WTC11 (cell line): ENCODE results near the gene TFF2. TPM values are rescaled to one million over a fixed set of nuclear protein-coding genes. Genes with fewer than 3 reads are reported as not detected.

Source experiments
- ATAC-seq: fragments of 200-7000 bp; cut with Tn5 transposase; 2 replicates; pipeline ENCODE4 v1.10.0; 2021; ENCODE audit warnings: mild to moderate bottlenecking, moderate library complexity
- CTCF ChIA-PET: fragments of 300-600 bp; sonication (Branson Sonifier 250); formaldehyde crosslinking; loops from one replicate; lab custom pipeline; 2021; ENCODE audit warnings: antibody characterized with exemption; lab: Charles Lee
- POLR2A ChIA-PET: fragments of 350-600 bp; sonication (Branson Sonifier 250); formaldehyde crosslinking; loops from one replicate; lab custom pipeline; 2021; ENCODE audit warnings: antibody characterized with exemption; lab: Charles Lee
- DNase-seq: peaks from one replicate; pipeline ENCODE4 v3.0.0; 2021; ENCODE audit warnings: low spot score
- H3K27ac Mint-ChIP-seq: 2 replicates; pipeline ENCODE4 v1.8.0; 2021; ENCODE audit warnings: mixed read lengths
- H3K27me3 Mint-ChIP-seq: 2 replicates; pipeline ENCODE4 v1.8.0; 2021; ENCODE audit warnings: low read depth, mild to moderate bottlenecking, moderate library complexity, mixed read lengths
- H3K36me3 Mint-ChIP-seq: 2 replicates; pipeline ENCODE4 v1.8.0; 2021; ENCODE audit warnings: mixed read lengths
- H3K4me1 Mint-ChIP-seq: 2 replicates; pipeline ENCODE4 v1.8.0; 2022; ENCODE audit warnings: mixed read lengths
- H3K4me3 Mint-ChIP-seq: 2 replicates; pipeline ENCODE4 v1.8.0; 2021; ENCODE audit warnings: mild to moderate bottlenecking, moderate library complexity, mixed read lengths
- H3K9me3 Mint-ChIP-seq: 2 replicates; pipeline ENCODE4 v1.8.0; 2021; ENCODE audit warnings: mixed read lengths
- CREM ChIP-seq: sonication (generic); formaldehyde crosslinking; IDR thresholded peaks from 2 replicates; pipeline ENCODE4 v1.8.1; 2022; ENCODE audit warnings: mild to moderate bottlenecking, missing genetic modification reagents, moderate library complexity
- EMX1 ChIP-seq: fragments of 250-450 bp; sonication (Bioruptor Pico); IDR thresholded peaks from 2 replicates; pipeline ENCODE4 v1.8.0; 2021; ENCODE audit warnings: mild to moderate bottlenecking
- FOXJ3 ChIP-seq: sonication (generic); formaldehyde crosslinking; IDR thresholded peaks from 2 replicates; pipeline ENCODE4 v1.9.0; 2021; ENCODE audit warnings: missing genetic modification reagents, mild to moderate bottlenecking, borderline replicate concordance
- HMGA2 ChIP-seq: fragments of 250-450 bp; sonication (Bioruptor Pico); IDR thresholded peaks from 2 replicates; pipeline ENCODE4 v1.4.0; 2021; ENCODE audit warnings: mild to moderate bottlenecking, moderate library complexity
- IRF2 ChIP-seq: sonication (generic); formaldehyde crosslinking; IDR thresholded peaks from 2 replicates; pipeline ENCODE4 v1.8.0; 2022; ENCODE audit warnings: low read depth, missing genetic modification reagents, borderline replicate concordance
- JAZF1 ChIP-seq: fragments of 250-450 bp; sonication (Bioruptor Pico); IDR thresholded peaks from 2 replicates; pipeline ENCODE4 v1.9.0; 2021; ENCODE audit warnings: moderate library complexity, mild to moderate bottlenecking, inconsistent platforms
- NFATC4 ChIP-seq: fragments of 250-450 bp; sonication (Bioruptor Pico); IDR thresholded peaks from 2 replicates; pipeline ENCODE4 v1.9.0; 2021; ENCODE audit warnings: mild to moderate bottlenecking
- OVOL2 ChIP-seq: fragments of 250-450 bp; sonication (Bioruptor Pico); IDR thresholded peaks from 2 replicates; pipeline ENCODE4 v1.9.0; 2021; ENCODE audit warnings: mild to moderate bottlenecking, borderline replicate concordance
- TP53 ChIP-seq: sonication (generic); formaldehyde crosslinking; IDR thresholded peaks from 2 replicates; pipeline ENCODE4 v1.8.1; 2023; ENCODE audit warnings: mild to moderate bottlenecking, missing genetic modification reagents
- ZNF121 ChIP-seq: sonication (generic); formaldehyde crosslinking; IDR thresholded peaks from 2 replicates; pipeline ENCODE4 v1.8.0; 2023; ENCODE audit warnings: missing genetic modification reagents
- ZNF138 ChIP-seq: sonication (generic); formaldehyde crosslinking; conservative IDR thresholded peaks from 2 replicates; pipeline ENCODE4 v1.8.1; 2022; ENCODE audit warnings: mild to moderate bottlenecking, moderate library complexity, missing genetic modification reagents
- ZNF263 ChIP-seq: sonication (generic); formaldehyde crosslinking; IDR thresholded peaks from 2 replicates; pipeline ENCODE4 v1.8.1; 2022; ENCODE audit warnings: low read depth, mild to moderate bottlenecking, moderate library complexity, missing genetic modification reagents
- ZNF317 ChIP-seq: sonication (generic); formaldehyde crosslinking; IDR thresholded peaks from 2 replicates; pipeline ENCODE4 v1.8.1; 2023; ENCODE audit warnings: low read depth, mild to moderate bottlenecking, moderate library complexity, missing genetic modification reagents, borderline replicate concordance
- ZNF416 ChIP-seq: fragments of 250-450 bp; sonication (Bioruptor Pico); IDR thresholded peaks from 2 replicates; pipeline ENCODE4 v1.9.0; 2021; ENCODE audit warnings: mild to moderate bottlenecking, inconsistent platforms
- ZNF423 ChIP-seq: fragments of 250-450 bp; sonication (Bioruptor Pico); IDR thresholded peaks from 2 replicates; pipeline ENCODE4 v2.1.2; 2022; ENCODE audit warnings: mild to moderate bottlenecking, moderate library complexity
- total RNA-seq: library from RNA; stranded (reverse); gene quantifications from 3 replicates; pipeline ENCODE4 v1.2.3, GENCODE V29; 2021
- TF ChIP-seq, protein P1 (sequence below): sonication (generic); formaldehyde crosslinking; IDR thresholded peaks from 2 replicates; pipeline ENCODE4 v1.8.0; 2022; ENCODE audit warnings: mild to moderate bottlenecking, missing genetic modification reagents
- TF ChIP-seq, protein P2 (sequence below): sonication (generic); formaldehyde crosslinking; IDR thresholded peaks from 2 replicates; pipeline ENCODE4 v1.8.0; 2023; ENCODE audit warnings: mild to moderate bottlenecking, missing genetic modification reagents
- TF ChIP-seq, protein P3 (sequence below): sonication (generic); formaldehyde crosslinking; IDR thresholded peaks from 2 replicates; pipeline ENCODE4 v1.8.0; 2022; ENCODE audit warnings: mild to moderate bottlenecking, missing genetic modification reagents
- TF ChIP-seq, protein P4 (sequence below): fragments of 250-450 bp; sonication (Bioruptor Pico); IDR thresholded peaks from 2 replicates; pipeline ENCODE4 v2.1.2; 2022; ENCODE audit warnings: mild to moderate bottlenecking, moderate library complexity
- TF ChIP-seq, protein P5 (sequence below): sonication (generic); formaldehyde crosslinking; IDR thresholded peaks from 2 replicates; pipeline ENCODE4 v1.8.1; 2023; ENCODE audit warnings: mild to moderate bottlenecking, missing genetic modification reagents, moderate library complexity
- TF ChIP-seq, protein P6 (sequence below): sonication (generic); formaldehyde crosslinking; IDR thresholded peaks from 2 replicates; pipeline ENCODE4 v1.8.1; 2022; ENCODE audit warnings: missing genetic modification reagents, borderline replicate concordance
- TF ChIP-seq, protein P7 (sequence below): sonication (generic); formaldehyde crosslinking; IDR thresholded peaks from 2 replicates; pipeline ENCODE4 v1.8.1; 2022; ENCODE audit warnings: mild to moderate bottlenecking, missing genetic modification reagents, moderate library complexity, borderline replicate concordance

The TFF2 gene
- total RNA-seq, 1 experiment from 2014 or later, result 0.33 TPM

DNA sequence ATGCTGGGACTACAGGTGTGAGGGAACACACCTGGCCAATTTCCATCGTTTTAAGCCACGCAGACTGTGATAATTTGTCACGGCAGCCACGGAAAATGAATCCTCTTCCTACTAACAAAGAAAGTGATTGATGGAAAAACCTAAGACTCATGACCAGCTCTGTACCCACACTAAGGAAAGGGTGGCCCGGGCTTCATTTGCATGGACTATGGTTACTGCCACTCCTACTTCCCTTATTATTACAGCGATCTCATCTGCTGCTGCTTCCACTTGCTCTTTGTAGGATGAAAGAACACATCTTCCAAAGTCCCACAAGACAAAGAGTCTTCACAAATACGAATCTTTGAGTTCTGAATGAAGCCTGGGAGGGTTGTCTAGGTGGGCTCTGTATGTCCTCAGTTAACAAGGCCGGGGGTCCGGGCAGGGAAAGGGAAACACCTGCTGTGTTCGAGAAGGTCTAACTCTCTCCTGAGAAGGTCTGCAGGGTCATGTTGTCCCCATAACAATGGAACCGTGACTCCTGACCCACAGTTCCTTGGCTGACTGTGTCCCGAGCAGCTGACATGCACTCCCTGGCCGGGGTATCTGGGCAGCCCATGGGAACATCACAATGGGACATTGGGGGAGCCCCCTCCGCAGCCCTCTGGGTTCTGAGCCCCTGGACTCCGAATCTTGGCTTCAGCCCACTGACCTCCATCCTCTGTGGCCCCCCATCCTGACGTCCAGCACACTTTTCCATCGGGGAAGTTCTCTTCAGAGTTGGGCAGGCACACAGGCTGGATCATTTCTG, 28.8 kb upstream of the TFF2 start (continued):
- TF ChIP-seq, protein P1, sequence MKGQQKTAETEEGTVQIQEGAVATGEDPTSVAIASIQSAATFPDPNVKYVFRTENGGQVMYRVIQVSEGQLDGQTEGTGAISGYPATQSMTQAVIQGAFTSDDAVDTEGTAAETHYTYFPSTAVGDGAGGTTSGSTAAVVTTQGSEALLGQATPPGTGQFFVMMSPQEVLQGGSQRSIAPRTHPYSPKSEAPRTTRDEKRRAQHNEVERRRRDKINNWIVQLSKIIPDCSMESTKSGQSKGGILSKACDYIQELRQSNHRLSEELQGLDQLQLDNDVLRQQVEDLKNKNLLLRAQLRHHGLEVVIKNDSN (CRISPR knock-in tag), result no peak
- no peak for TF ChIP-seq TP53 (CRISPR knock-in tag)

DNA sequence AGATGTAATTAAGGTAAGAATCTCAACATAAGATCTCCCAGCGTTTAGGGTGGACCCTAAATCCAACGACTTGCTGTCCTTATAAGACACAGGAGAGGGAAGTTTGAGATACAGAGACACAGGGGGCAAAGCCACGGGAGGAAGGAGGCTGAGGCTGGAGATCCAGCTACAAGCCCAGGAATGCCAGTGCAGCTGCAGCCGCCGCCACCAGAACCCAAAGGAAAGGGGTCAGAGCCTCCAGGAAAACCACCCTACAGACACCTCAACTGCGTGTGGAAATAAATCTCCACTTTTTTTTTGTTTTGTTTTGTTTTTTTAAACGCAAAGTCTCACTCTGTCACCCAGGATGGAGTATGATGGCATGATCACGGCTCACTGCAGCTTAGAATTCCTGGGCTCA, 27.6 kb upstream of the TFF2 start:
- ChIA-PET POLR2A (no interaction called here), CTCF (interaction anchor here (2.1 kb wide), 1 partner anchor 68 kb away, joined by 11 read pairs; no protein-coding TSS in a partner anchor)
- peaks cover 6% of the 10 kb centered on the region for H3K4me1 Mint-ChIP-seq
- peaks cover 3% of the 10 kb centered on the region; the same call in 1 of the 2 replicates for H3K27me3 Mint-ChIP-seq
- DNase-seq, result no peak
- TF ChIP-seq FOXJ3 (CRISPR knock-in tag) (no peak), HMGA2 (CRISPR knock-in tag) (no peak), OVOL2 (CRISPR knock-in tag) (no peak), ZNF138 (CRISPR knock-in tag) (no peak), ZNF263 (CRISPR knock-in tag) (no peak), CREM (CRISPR knock-in tag) (no peak), IRF2 (CRISPR knock-in tag) (no peak), ZNF121 (CRISPR knock-in tag) (no peak), EMX1 (no peak), ZNF423 (CRISPR knock-in tag) (no peak), JAZF1 (CRISPR knock-in tag) (no peak), ZNF416 (CRISPR knock-in tag) (no peak), ZNF317 (CRISPR knock-in tag) (no peak), NFATC4 (CRISPR knock-in tag) (no peak)
- TF ChIP-seq, protein P2, sequence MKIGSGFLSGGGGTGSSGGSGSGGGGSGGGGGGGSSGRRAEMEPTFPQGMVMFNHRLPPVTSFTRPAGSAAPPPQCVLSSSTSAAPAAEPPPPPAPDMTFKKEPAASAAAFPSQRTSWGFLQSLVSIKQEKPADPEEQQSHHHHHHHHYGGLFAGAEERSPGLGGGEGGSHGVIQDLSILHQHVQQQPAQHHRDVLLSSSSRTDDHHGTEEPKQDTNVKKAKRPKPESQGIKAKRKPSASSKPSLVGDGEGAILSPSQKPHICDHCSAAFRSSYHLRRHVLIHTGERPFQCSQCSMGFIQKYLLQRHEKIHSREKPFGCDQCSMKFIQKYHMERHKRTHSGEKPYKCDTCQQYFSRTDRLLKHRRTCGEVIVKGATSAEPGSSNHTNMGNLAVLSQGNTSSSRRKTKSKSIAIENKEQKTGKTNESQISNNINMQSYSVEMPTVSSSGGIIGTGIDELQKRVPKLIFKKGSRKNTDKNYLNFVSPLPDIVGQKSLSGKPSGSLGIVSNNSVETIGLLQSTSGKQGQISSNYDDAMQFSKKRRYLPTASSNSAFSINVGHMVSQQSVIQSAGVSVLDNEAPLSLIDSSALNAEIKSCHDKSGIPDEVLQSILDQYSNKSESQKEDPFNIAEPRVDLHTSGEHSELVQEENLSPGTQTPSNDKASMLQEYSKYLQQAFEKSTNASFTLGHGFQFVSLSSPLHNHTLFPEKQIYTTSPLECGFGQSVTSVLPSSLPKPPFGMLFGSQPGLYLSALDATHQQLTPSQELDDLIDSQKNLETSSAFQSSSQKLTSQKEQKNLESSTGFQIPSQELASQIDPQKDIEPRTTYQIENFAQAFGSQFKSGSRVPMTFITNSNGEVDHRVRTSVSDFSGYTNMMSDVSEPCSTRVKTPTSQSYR (CRISPR knock-in tag), result no peak
- TF ChIP-seq, protein P3, sequence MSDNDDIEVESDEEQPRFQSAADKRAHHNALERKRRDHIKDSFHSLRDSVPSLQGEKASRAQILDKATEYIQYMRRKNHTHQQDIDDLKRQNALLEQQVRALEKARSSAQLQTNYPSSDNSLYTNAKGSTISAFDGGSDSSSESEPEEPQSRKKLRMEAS (CRISPR knock-in tag), result no peak
- TF ChIP-seq, protein P4, sequence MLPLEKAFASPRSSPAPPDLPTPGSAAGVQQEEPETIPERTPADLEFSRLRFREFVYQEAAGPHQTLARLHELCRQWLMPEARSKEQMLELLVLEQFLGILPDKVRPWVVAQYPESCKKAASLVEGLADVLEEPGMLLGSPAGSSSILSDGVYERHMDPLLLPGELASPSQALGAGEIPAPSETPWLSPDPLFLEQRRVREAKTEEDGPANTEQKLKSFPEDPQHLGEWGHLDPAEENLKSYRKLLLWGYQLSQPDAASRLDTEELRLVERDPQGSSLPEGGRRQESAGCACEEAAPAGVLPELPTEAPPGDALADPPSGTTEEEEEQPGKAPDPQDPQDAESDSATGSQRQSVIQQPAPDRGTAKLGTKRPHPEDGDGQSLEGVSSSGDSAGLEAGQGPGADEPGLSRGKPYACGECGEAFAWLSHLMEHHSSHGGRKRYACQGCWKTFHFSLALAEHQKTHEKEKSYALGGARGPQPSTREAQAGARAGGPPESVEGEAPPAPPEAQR (CRISPR knock-in tag), result no peak
- TF ChIP-seq, protein P5, sequence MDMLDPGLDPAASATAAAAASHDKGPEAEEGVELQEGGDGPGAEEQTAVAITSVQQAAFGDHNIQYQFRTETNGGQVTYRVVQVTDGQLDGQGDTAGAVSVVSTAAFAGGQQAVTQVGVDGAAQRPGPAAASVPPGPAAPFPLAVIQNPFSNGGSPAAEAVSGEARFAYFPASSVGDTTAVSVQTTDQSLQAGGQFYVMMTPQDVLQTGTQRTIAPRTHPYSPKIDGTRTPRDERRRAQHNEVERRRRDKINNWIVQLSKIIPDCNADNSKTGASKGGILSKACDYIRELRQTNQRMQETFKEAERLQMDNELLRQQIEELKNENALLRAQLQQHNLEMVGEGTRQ, result no peak
- TF ChIP-seq, protein P6, sequence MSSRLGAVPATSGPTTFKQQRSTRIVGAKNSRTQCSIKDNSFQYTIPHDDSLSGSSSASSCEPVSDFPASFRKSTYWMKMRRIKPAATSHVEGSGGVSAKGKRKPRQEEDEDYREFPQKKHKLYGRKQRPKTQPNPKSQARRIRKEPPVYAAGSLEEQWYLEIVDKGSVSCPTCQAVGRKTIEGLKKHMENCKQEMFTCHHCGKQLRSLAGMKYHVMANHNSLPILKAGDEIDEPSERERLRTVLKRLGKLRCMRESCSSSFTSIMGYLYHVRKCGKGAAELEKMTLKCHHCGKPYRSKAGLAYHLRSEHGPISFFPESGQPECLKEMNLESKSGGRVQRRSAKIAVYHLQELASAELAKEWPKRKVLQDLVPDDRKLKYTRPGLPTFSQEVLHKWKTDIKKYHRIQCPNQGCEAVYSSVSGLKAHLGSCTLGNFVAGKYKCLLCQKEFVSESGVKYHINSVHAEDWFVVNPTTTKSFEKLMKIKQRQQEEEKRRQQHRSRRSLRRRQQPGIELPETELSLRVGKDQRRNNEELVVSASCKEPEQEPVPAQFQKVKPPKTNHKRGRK (CRISPR knock-in tag), result no peak
- TF ChIP-seq, protein P7, sequence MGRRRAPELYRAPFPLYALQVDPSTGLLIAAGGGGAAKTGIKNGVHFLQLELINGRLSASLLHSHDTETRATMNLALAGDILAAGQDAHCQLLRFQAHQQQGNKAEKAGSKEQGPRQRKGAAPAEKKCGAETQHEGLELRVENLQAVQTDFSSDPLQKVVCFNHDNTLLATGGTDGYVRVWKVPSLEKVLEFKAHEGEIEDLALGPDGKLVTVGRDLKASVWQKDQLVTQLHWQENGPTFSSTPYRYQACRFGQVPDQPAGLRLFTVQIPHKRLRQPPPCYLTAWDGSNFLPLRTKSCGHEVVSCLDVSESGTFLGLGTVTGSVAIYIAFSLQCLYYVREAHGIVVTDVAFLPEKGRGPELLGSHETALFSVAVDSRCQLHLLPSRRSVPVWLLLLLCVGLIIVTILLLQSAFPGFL (CRISPR knock-in tag), result no peak
- no peak overlapping the region for H3K27ac Mint-ChIP-seq
- no peak overlapping the region for H3K4me3 Mint-ChIP-seq
- no peak for ATAC-seq
- H3K9me3 Mint-ChIP-seq, result peaks cover 14% of the 10 kb centered on the region
- peaks cover 5% of the 10 kb centered on the region; the same call in 1 of the 2 replicates for H3K36me3 Mint-ChIP-seq
